ENCODE measurements around the gene PHLDB2. TPM values are rescaled to one million over a fixed set of nuclear protein-coding genes. Genes with fewer than 3 reads are reported as not detected.

The PHLDB2 gene
- total and polyA plus RNA-seq, 2 of the 13 experiments (the other 11 are each of a cell fraction or from before 2014, with no cell fraction given) = 8.4 to 23.6 TPM

GRCh38 chr3:111939873-111940272 is 80.8 kb downstream of the PHLDB2 start:
- Histone ChIP-seq H3K9ac (ENCODE audit: insufficient read depth, low read depth, low read length) (no peak overlapping the region), H2AFZ (ENCODE audit: low read length) (no peak overlapping the region), H4K20me1 (ENCODE audit: insufficient read depth, low read length) (no peaks in the 10 kb centered on the region), H3K4me1 (ENCODE audit: insufficient read depth, low read length) (no peaks in the 10 kb centered on the region), H3K9me3 (ENCODE audit: low read length) (no peaks in the 10 kb centered on the region), H3K27me3 (ENCODE audit: control insufficient read depth in 1 of 2, insufficient read depth in 2 of 2, low read length in 2 of 2) (no peaks in the 10 kb centered on the region), H3K27ac (ENCODE audit: extremely low read length, insufficient read depth, low read length) (no peak overlapping the region), H3K4me2 (ENCODE audit: low read depth, low read length) (no peak overlapping the region), H3K36me3 (replicated peaks in 1 of 2; ENCODE audit: control insufficient read depth in 1 of 2, insufficient read depth in 2 of 2, low read length in 2 of 2) (peaks cover 5 to 27% of the 10 kb centered on the region in 2 experiments; a peak in 2 of 5 replicates), H3K4me3 (replicated peaks in 1 of 3; ENCODE audit: insufficient read depth in 1 of 3, low read depth in 2 of 3, low read length in 3 of 3) (no peak overlapping the region), H3K79me2 (ENCODE audit: insufficient read depth, low read length) (no peaks in the 10 kb centered on the region)
- 99% methylated on average over 2 of the region's 2 CpGs for WGBS (ENCODE audit: low lambda C conversion rate)
- intact Hi-C loops (cut with micrococcal nuclease; ENCODE audit: unreplicated experiment) (no loop called here), in situ Hi-C loops (cut with HindIII; ENCODE audit: extremely low pct_ligation_motif_present, low pct_unique_long_range_greater_than_20kb) (no loop called here)
- CTCF ChIA-PET (ENCODE audit: low intra/inter-chr PET ratio, low total read pairs) = no interaction called here
- BruUV-seq (replicated peaks) = no TSS peak
- DNase-seq (ENCODE audit: low spot score) (no peak), FAIRE-seq (no peak), ATAC-seq (no peak)
- POLR2A ChIA-PET = no interaction called here
- TF ChIP-seq SMARCE1 (IDR thresholded peaks at IDR 0.05; ENCODE audit: borderline replicate concordance) (no peak), ZFP37 (CRISPR knock-in tag; IDR thresholded peaks at IDR 0.05; ENCODE audit: borderline replicate concordance) (no peak), ZNF670 (CRISPR knock-in tag; IDR thresholded peaks at IDR 0.05; ENCODE audit: borderline replicate concordance) (no peak), IRF9 (CRISPR knock-in tag; IDR thresholded peaks at IDR 0.05; ENCODE audit: borderline replicate concordance) (no peak), ZNF724P (CRISPR knock-in tag; IDR thresholded peaks at IDR 0.05; ENCODE audit: borderline replicate concordance) (no peak), ZHX2 (IDR thresholded peaks at IDR 0.05; ENCODE audit: low read depth) (no peak), ZHX2 (CRISPR knock-in tag; IDR thresholded peaks at IDR 0.05; ENCODE audit: borderline replicate concordance) (no peak), ZNF317 (CRISPR knock-in tag; IDR thresholded peaks at IDR 0.05) (no peak), ZNF362 (CRISPR knock-in tag; IDR thresholded peaks at IDR 0.05; ENCODE audit: borderline replicate concordance) (no peak), TRAFD1 (CRISPR knock-in tag; IDR thresholded peaks at IDR 0.05; ENCODE audit: borderline replicate concordance) (no peak), ZSCAN29 (CRISPR knock-in tag; conservative IDR thresholded peaks at IDR 0.05) (no peak)
